ENCODE data around the gene GCC2.

GRCh38 chr2:108423067-108423466 lies 25.9 kb upstream of the GCC2 start:
- TF ChIP-seq ZNF274 (IDR thresholded peaks at IDR 0.05; ENCODE audit: low read depth, low read length) (no peak), CTCF (IDR thresholded peaks at IDR 0.05 in 2 of 3, conservative IDR thresholded peaks at IDR 0.05 in 1 of 3; ENCODE audit: borderline replicate concordance in 1 of 3, insufficient read depth in 1 of 3, low read depth in 2 of 3, low read length in 2 of 3) (no peak), EZH2 (IDR thresholded peaks at IDR 0.05) (no peak), RAD21 (IDR thresholded peaks at IDR 0.05; ENCODE audit: low read depth) (no peak), POLR2A (IDR thresholded peaks at IDR 0.05; ENCODE audit: borderline replicate concordance, extremely low read depth, insufficient read depth, insufficient read length) (no peak), SP1 (IDR thresholded peaks at IDR 0.05; ENCODE audit: low read depth) (no peak), SRF (IDR thresholded peaks at IDR 0.05; ENCODE audit: low read depth) (no peak)
